Measurements from ENCODE around the gene ATP8B1.

DNA sequence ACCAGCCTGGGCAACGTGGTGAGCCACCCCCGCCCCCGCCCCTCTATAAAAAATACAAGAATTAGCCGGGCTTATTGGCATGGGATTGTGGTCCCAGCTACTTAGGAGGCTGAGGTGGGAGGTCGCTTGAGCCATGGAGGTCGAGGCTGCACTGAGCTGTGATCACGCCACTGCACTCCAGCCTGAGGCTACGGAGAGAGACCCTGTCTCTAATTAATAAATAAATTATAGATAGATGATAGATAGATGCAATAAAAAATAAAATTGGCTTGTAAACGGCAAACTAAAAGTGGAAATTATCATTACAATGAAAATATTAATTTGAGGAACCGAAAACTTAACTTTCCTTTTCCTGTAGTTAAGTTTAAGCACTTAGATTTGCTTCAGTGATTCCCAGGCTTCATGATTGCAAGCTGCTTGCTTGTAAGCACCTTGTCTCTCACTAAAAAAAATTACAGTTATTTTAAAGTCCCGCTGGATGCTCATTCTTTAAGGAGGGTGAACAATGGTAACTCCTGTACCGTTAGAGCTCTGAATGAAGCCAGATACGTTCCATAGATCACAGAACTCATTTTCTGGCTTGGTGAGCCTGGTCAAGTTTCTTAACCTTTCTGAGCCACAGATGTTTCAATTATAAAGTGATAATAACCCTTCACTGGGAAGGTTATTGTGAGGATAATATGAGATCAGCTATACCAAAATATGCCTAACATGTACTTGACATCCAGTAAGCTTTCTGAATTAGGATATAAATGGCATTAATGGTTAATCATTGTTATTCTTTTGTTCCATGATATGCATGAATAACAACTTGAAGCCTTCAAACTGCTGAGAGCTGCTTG lies 172.1 kb downstream of the ATP8B1 start:
- TF ChIP-seq POLR2A (IDR thresholded peaks at IDR 0.05) = no peak
- TF ChIP-seq, protein P1, sequence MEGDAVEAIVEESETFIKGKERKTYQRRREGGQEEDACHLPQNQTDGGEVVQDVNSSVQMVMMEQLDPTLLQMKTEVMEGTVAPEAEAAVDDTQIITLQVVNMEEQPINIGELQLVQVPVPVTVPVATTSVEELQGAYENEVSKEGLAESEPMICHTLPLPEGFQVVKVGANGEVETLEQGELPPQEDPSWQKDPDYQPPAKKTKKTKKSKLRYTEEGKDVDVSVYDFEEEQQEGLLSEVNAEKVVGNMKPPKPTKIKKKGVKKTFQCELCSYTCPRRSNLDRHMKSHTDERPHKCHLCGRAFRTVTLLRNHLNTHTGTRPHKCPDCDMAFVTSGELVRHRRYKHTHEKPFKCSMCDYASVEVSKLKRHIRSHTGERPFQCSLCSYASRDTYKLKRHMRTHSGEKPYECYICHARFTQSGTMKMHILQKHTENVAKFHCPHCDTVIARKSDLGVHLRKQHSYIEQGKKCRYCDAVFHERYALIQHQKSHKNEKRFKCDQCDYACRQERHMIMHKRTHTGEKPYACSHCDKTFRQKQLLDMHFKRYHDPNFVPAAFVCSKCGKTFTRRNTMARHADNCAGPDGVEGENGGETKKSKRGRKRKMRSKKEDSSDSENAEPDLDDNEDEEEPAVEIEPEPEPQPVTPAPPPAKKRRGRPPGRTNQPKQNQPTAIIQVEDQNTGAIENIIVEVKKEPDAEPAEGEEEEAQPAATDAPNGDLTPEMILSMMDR (IDR thresholded peaks at IDR 0.05) = no peak
